DOHH2 (cell line): ENCODE measurements around the gene LBR.

Experiments
- H3F3A ChIP-seq: fragments of 200-600 bp; sonication (generic), shearing (Covaris generic); 2 replicates; pipeline ENCODE4 v1.6.0; 2016; ENCODE audit warnings: antibody characterized with exemption, mild to moderate bottlenecking; ENCODE audit not compliant: control insufficient read depth, insufficient read depth
- H3K27ac ChIP-seq: fragments of 200-600 bp; sonication (generic); 2 replicates; pipeline ENCODE4 v1.5.1; 2014; ENCODE audit warnings: low read depth, mild to moderate bottlenecking, low read length, moderate library complexity
- H3K27me3 ChIP-seq: fragments of 200-600 bp; sonication (generic); 2 replicates; pipeline ENCODE4 v1.6.1; 2014; ENCODE audit warnings: mild to moderate bottlenecking, low read length, mixed read lengths; ENCODE audit not compliant: control insufficient read depth
- H3K36me3 ChIP-seq: fragments of 200-600 bp; sonication (generic); 2 replicates; pipeline ENCODE4 v1.6.1; 2014; ENCODE audit warnings: mild to moderate bottlenecking, low read length, moderate library complexity, mixed read lengths; ENCODE audit not compliant: control insufficient read depth
- H3K4me1 ChIP-seq: fragments of 200-600 bp; sonication (generic); 2 replicates; pipeline ENCODE4 v1.6.1; 2014; ENCODE audit warnings: mild to moderate bottlenecking, low read length, mixed read lengths; ENCODE audit not compliant: control insufficient read depth
- H3K4me2 ChIP-seq: fragments of 200-600 bp; sonication (generic); 2 replicates; pipeline ENCODE4 v1.6.0; 2014; ENCODE audit warnings: mild to moderate bottlenecking, low read length, moderate library complexity
- H3K4me3 ChIP-seq: fragments of 200-600 bp; sonication (generic); 2 replicates; pipeline ENCODE4 v1.5.1; 2014; ENCODE audit warnings: mild to moderate bottlenecking, low read length, mixed read lengths
- H3K79me2 ChIP-seq: fragments of 200-600 bp; sonication (generic); 2 replicates; pipeline ENCODE4 v1.6.1; 2014; ENCODE audit warnings: mild to moderate bottlenecking, low read length, mixed read lengths; ENCODE audit not compliant: control insufficient read depth
- H3K9me2 ChIP-seq: fragments of 200-600 bp; sonication (generic); replicated peaks from 2 replicates; pipeline ENCODE4 v1.6.1; 2014; ENCODE audit warnings: mild to moderate bottlenecking, low read length, mixed read lengths; ENCODE audit not compliant: control insufficient read depth
- H3K9me3 ChIP-seq: fragments of 200-600 bp; sonication (generic); 2 replicates; pipeline ENCODE4 v1.6.1; 2014; ENCODE audit warnings: antibody characterized with exemption, low read length, mixed read lengths; ENCODE audit not compliant: control insufficient read depth, insufficient read depth
- H4K20me1 ChIP-seq: fragments of 200-600 bp; sonication (generic); 2 replicates; pipeline ENCODE4 v1.6.0; 2014; ENCODE audit warnings: low read depth, mild to moderate bottlenecking, antibody characterized with exemption, low read length, moderate library complexity; ENCODE audit not compliant: control insufficient read depth, insufficient read depth
- EZH2phosphoT487 ChIP-seq: fragments of 200-600 bp; sonication (generic); IDR thresholded peaks from 2 replicates; pipeline ENCODE4 v1.6.1; 2017; ENCODE audit warnings: borderline replicate concordance, mild to moderate bottlenecking, antibody characterized with exemption, low read length, moderate library complexity, mixed read lengths
- TF ChIP-seq, protein P1 (sequence below): fragments of 200-600 bp; sonication (generic); IDR thresholded peaks from one replicate; pipeline ENCODE4 v1.5.1; 2014; ENCODE audit warnings: antibody characterized with exemption, mild to moderate bottlenecking, low read depth, low read length; ENCODE audit not compliant: poor library complexity, severe bottlenecking

Gene LBR

DNA sequence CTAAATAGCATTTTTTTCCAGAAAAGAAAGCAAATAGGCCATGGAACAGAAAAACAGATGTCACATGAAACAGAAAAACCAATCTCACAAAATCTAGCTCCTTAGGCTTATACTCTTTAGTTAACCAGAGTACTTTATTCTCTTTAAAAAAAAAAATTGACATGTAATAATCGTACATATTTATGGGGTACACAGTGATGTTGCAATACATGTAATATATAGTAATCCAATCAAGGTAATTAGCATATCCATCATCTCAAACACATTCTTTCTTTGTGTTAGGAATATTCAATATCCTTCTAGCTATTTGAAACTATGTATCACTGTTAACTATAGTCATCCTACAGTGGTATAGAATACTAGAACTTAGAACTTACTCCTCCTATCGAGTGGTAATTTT, 20.1 kb downstream of the LBR start:
- Histone ChIP-seq H3F3A (no peaks in the 10 kb centered on the region), H3K4me3 (no peak overlapping the region), H3K9me2 (no peaks in the 10 kb centered on the region), H4K20me1 (no peaks in the 10 kb centered on the region), H3K27me3 (no peaks in the 10 kb centered on the region), H3K9me3 (no peaks in the 10 kb centered on the region), H3K27ac (no peak overlapping the region), H3K79me2 (peaks cover 46% of the 10 kb centered on the region), H3K36me3 (peaks cover 98% of the 10 kb centered on the region), H3K4me2 (no peak overlapping the region), H3K4me1 (no peaks in the 10 kb centered on the region)
- TF ChIP-seq EZH2phosphoT487 = no peak
- TF ChIP-seq, protein P1, sequence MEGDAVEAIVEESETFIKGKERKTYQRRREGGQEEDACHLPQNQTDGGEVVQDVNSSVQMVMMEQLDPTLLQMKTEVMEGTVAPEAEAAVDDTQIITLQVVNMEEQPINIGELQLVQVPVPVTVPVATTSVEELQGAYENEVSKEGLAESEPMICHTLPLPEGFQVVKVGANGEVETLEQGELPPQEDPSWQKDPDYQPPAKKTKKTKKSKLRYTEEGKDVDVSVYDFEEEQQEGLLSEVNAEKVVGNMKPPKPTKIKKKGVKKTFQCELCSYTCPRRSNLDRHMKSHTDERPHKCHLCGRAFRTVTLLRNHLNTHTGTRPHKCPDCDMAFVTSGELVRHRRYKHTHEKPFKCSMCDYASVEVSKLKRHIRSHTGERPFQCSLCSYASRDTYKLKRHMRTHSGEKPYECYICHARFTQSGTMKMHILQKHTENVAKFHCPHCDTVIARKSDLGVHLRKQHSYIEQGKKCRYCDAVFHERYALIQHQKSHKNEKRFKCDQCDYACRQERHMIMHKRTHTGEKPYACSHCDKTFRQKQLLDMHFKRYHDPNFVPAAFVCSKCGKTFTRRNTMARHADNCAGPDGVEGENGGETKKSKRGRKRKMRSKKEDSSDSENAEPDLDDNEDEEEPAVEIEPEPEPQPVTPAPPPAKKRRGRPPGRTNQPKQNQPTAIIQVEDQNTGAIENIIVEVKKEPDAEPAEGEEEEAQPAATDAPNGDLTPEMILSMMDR = no peak

DNA sequence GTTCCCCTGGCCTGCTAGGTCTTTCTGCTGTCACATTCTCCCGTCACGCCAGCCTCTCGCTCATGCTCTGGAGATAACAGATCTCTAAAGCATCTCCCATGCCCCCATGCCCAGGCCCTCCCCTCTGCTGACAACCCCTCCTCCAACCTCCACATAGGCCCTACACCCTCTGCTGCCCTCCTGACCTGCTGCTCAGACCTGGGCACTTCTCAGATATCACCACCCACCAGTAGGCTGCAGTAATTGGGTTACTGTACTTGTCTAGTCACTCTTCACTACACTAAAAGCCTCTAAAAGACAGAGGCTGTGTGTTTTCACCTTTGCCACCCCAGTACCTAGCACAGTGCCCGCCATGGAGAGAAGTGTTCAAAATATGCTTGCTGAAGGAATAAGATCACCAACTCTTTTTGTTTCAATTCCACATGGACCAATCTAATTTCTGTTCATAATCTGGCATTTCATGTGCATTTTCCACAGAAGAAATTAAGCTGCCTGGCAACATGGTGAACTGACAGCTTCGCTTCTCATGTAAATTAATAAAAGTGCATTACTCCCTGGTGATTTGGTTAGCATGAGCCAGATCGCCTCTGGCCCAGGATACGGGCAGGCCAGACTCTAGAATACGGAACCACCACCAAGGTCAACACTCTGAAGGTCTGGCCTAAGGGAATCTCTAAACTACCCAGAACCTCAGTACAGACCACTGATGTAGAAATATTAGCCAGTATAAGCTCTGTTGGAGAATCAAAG, 20.7 kb downstream of the LBR start:
- peaks cover 98% of the 10 kb centered on the region for H3K36me3 ChIP-seq
- no peaks in the 10 kb centered on the region for H3K4me1 ChIP-seq
- H4K20me1 ChIP-seq = no peaks in the 10 kb centered on the region
- no peaks in the 10 kb centered on the region for H3K9me2 ChIP-seq
- no peak overlapping the region for H3K4me3 ChIP-seq
- no peaks in the 10 kb centered on the region for H3F3A ChIP-seq
- H3K27me3 ChIP-seq = no peaks in the 10 kb centered on the region
- H3K9me3 ChIP-seq = no peaks in the 10 kb centered on the region
- no peak overlapping the region for H3K4me2 ChIP-seq
- TF ChIP-seq EZH2phosphoT487 = no peak
- TF ChIP-seq, protein P1 = no peak
- peaks cover 43% of the 10 kb centered on the region for H3K79me2 ChIP-seq
- H3K27ac ChIP-seq = no peak overlapping the region

DNA sequence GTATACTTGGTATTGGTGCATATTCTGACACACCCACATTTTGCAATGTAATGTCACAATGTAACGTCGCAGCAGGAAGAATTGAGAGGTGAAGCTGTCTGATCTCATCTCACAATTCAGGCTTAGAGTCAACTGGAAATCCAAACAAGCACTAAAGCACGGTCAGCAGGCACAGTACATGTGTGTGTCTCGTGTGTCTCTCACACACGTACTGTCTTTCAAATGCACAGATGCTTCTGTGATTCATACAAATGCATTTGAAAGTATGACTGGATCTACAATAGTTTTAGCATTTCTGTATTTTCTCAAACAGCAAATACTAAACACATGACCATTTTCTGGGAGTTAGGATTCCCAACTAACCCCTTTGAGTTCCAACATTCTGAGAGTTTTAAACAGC, 26.9 kb downstream of the LBR start:
- TF ChIP-seq EZH2phosphoT487 = no peak
- TF ChIP-seq, protein P1 = no peak
- H3K9me3 ChIP-seq = no peaks in the 10 kb centered on the region
- no peak overlapping the region for H3K4me2 ChIP-seq
- H3F3A ChIP-seq = peaks cover 3% of the 10 kb centered on the region; the same call in 1 of the 2 replicates
- peaks cover 4% of the 10 kb centered on the region; the same call in 1 of the 2 replicates for H4K20me1 ChIP-seq
- H3K79me2 ChIP-seq = peaks cover 8% of the 10 kb centered on the region
- H3K27me3 ChIP-seq = no peaks in the 10 kb centered on the region
- peaks cover 82% of the 10 kb centered on the region for H3K36me3 ChIP-seq
- no peak overlapping the region for H3K4me3 ChIP-seq
- H3K4me1 ChIP-seq = no peaks in the 10 kb centered on the region
- H3K9me2 ChIP-seq = no peaks in the 10 kb centered on the region
- no peak overlapping the region for H3K27ac ChIP-seq
